Naive B cell (primary cell): Measurements from ENCODE around the gene CASQ1. TPM values are rescaled to one million over a fixed set of nuclear protein-coding genes. Genes with fewer than 3 reads are reported as not detected.

Experiments
- ATAC-seq, 2 donors: fragments of 150-1000 bp; cut with Tn5 transposase; 2 replicates each; pipeline ENCODE4 v1.10.0; 2021; ENCODE audit warnings: low read depth in 2 of 2, mild to moderate bottlenecking in 2 of 2, moderate library complexity in 2 of 2
- DNase-seq: peaks from one replicate; pipeline ENCODE4 v3.0.0; 2022
- H3K27ac Mint-ChIP-seq, 6 donors: one replicate each; pipeline ENCODE4 v1.8.0; 2020 to 2022; ENCODE audit warnings: mild to moderate bottlenecking in 6 of 6, mixed read lengths in 6 of 6, moderate library complexity in 5 of 6, inconsistent platforms in 2 of 6
- H3K27me3 Mint-ChIP-seq, 3 donors: one replicate each; pipeline ENCODE4 v1.8.0; 2021 to 2022; ENCODE audit warnings: mixed read lengths in 3 of 3, mild to moderate bottlenecking in 1 of 3
- H3K36me3 Mint-ChIP-seq, 2 donors: one replicate each; pipeline ENCODE4 v1.8.0; 2020 to 2022; ENCODE audit warnings: mixed read lengths in 2 of 2, inconsistent platforms in 1 of 2, mild to moderate bottlenecking in 1 of 2
- H3K4me1 Mint-ChIP-seq, 3 donors: one replicate each; pipeline ENCODE4 v1.8.0; 2020 to 2022; ENCODE audit warnings: mixed read lengths in 3 of 3, inconsistent platforms in 1 of 3, mild to moderate bottlenecking in 1 of 3, moderate library complexity in 1 of 3
- H3K4me3 Mint-ChIP-seq, 8 donors: one replicate each; pipeline ENCODE4 v1.8.0; 2020 to 2022; ENCODE audit warnings: mild to moderate bottlenecking in 8 of 8, mixed read lengths in 8 of 8, moderate library complexity in 8 of 8, inconsistent platforms in 2 of 8
- H3K9me3 Mint-ChIP-seq, 7 donors: one replicate each; pipeline ENCODE4 v1.8.0; 2020 to 2022; ENCODE audit warnings: mixed read lengths in 7 of 7, mild to moderate bottlenecking in 5 of 7, inconsistent platforms in 2 of 7, moderate library complexity in 1 of 7
- polyA plus RNA-seq, 6 donors: library from polyadenylated mRNA; unstranded; fragments of 300-500 nt; fragmentation: Illumina TruSeq; gene quantifications; one replicate each; pipeline ENCODE4 v1.2.3, GENCODE V29; 2021; ENCODE audit warnings: low read depth in 6 of 6

Gene CASQ1
- not detected for polyA plus RNA-seq

GRCh38 chr1:160189649-160190625 lies at the start of gene CASQ1:
Gene CASQ1, plus strand, starts transcription at chr1:160190575. Its CDS starts 177 bp downstream, at chr1:160190752.
- Mint-ChIP-seq H3K4me1 (no peaks in the 10 kb centered on the region), H3K4me3 (no peak within 1 kb of the TSS), H3K27ac (peak within 1 kb of the TSS in 1 of 6 donors; percentile 73), H3K27me3 (peaks cover 0 to 24% (median 19%) of the 10 kb centered on the region in 3 donors), H3K36me3 (no peaks in the 10 kb centered on the region), H3K9me3 (no peaks in the 10 kb centered on the region)
- no peak for ATAC-seq
- no peak for DNase-seq

- H3K4me1 Mint-ChIP-seq, result peaks cover 0 to 4% (median 3%) of the 10 kb centered on the region in 3 donors
- no peaks in the 10 kb centered on the region for H3K36me3 Mint-ChIP-seq
- no peak overlapping the region for H3K4me3 Mint-ChIP-seq
- DNase-seq (no peak), ATAC-seq (no peak)
- no peak overlapping the region for H3K27ac Mint-ChIP-seq
- H3K9me3 Mint-ChIP-seq, result no peaks in the 10 kb centered on the region
- H3K27me3 Mint-ChIP-seq, result peaks cover 9 to 46% (median 45%) of the 10 kb centered on the region in 3 donors
Measured at GRCh38 chr1:160143695-160144094, 46.7 kb upstream of the CASQ1 start.

GRCh38 chr1:160144921-160145320 lies 45.5 kb upstream of the CASQ1 start:
- ATAC-seq, result no peak
- peaks cover 9 to 42% (median 39%) of the 10 kb centered on the region in 3 donors for H3K27me3 Mint-ChIP-seq
- H3K4me3 Mint-ChIP-seq, result no peak overlapping the region

GRCh38 chr1:160146107-160146506 lies 44.3 kb upstream of the CASQ1 start:
- no peaks in the 10 kb centered on the region for H3K36me3 Mint-ChIP-seq
- no peak for ATAC-seq
- H3K4me1 Mint-ChIP-seq, result peaks cover 0 to 4% (median 3%) of the 10 kb centered on the region in 3 donors
- H3K27ac Mint-ChIP-seq, result no peak overlapping the region
- H3K9me3 Mint-ChIP-seq, result no peaks in the 10 kb centered on the region
- no peak for DNase-seq
- no peak overlapping the region for H3K4me3 Mint-ChIP-seq
- peaks cover 9 to 35% (median 30%) of the 10 kb centered on the region in 3 donors for H3K27me3 Mint-ChIP-seq

More at GRCh38 chr1:160144921-160145320, 45.5 kb upstream of the CASQ1 start:
- Mint-ChIP-seq H3K4me1 (peaks cover 0 to 4% (median 3%) of the 10 kb centered on the region in 3 donors), H3K27ac (peak overlapping the region in 2 of 6 donors; percentile 3 to 89), H3K36me3 (no peaks in the 10 kb centered on the region), H3K9me3 (no peaks in the 10 kb centered on the region)
- DNase-seq, result no peak

- H3K4me1 Mint-ChIP-seq, result peaks cover 0 to 4% (median 3%) of the 10 kb centered on the region in 3 donors
- DNase-seq (no peak), ATAC-seq (no peak)
- no peaks in the 10 kb centered on the region for H3K9me3 Mint-ChIP-seq
- H3K27ac Mint-ChIP-seq, result peak overlapping the region in 3 of 6 donors; percentile 10 to 25 (median 12)
- no peaks in the 10 kb centered on the region for H3K36me3 Mint-ChIP-seq
- H3K27me3 Mint-ChIP-seq, result peaks cover 5 to 24% (median 19%) of the 10 kb centered on the region in 3 donors
- peak overlapping the region in 1 of 8 donors; percentile 49 for H3K4me3 Mint-ChIP-seq
Measured at GRCh38 chr1:160148121-160148520, 42.3 kb upstream of the CASQ1 start.

GRCh38 chr1:160149233-160149632 lies 41.1 kb upstream of the CASQ1 start:
- H3K9me3 Mint-ChIP-seq, result no peaks in the 10 kb centered on the region
- H3K36me3 Mint-ChIP-seq, result no peaks in the 10 kb centered on the region
- no peak overlapping the region for H3K4me3 Mint-ChIP-seq
- DNase-seq (no peak), ATAC-seq (no peak)
- no peak overlapping the region for H3K27ac Mint-ChIP-seq
- peaks cover 5 to 17% (median 15%) of the 10 kb centered on the region in 3 donors for H3K27me3 Mint-ChIP-seq
- H3K4me1 Mint-ChIP-seq, result peaks cover 0 to 4% (median 3%) of the 10 kb centered on the region in 3 donors

GRCh38 chr1:160149716-160150115 lies 40.7 kb upstream of the CASQ1 start:
- DNase-seq (no peak), ATAC-seq (no peak)
- Mint-ChIP-seq H3K4me1 (peaks cover 0 to 4% (median 3%) of the 10 kb centered on the region in 3 donors), H3K36me3 (no peaks in the 10 kb centered on the region), H3K4me3 (no peak overlapping the region), H3K27ac (no peak overlapping the region), H3K9me3 (peaks cover 0 to under 1% (median 0%) of the 10 kb centered on the region in 7 donors), H3K27me3 (peaks cover 3 to 15% (median 13%) of the 10 kb centered on the region in 3 donors)

GRCh38 chr1:160151303-160151702 lies 39.1 kb upstream of the CASQ1 start, which contains the start of gene ATP1A4:
Gene ATP1A4, plus strand, starts transcription at chr1:160151603. Its CDS starts 438 bp downstream, at chr1:160152041.
- H3K4me1 Mint-ChIP-seq, result peaks cover 0 to 4% (median 3%) of the 10 kb centered on the region in 3 donors
- no peak for ATAC-seq
- peaks cover 0 to 14% (median 10%) of the 10 kb centered on the region in 3 donors for H3K27me3 Mint-ChIP-seq
- peak within 1 kb of the TSS in 3 of 6 donors; percentile 26 to 51 (median 51) for H3K27ac Mint-ChIP-seq
- no peak for DNase-seq
- peaks cover 0 to 1% (median 0%) of the 10 kb centered on the region in 7 donors for H3K9me3 Mint-ChIP-seq
- no peaks in the 10 kb centered on the region for H3K36me3 Mint-ChIP-seq
- no peak within 1 kb of the TSS for H3K4me3 Mint-ChIP-seq

- H3K9me3 Mint-ChIP-seq, result peaks cover 0 to 1% (median 0%) of the 10 kb centered on the region in 7 donors
- H3K27me3 Mint-ChIP-seq, result peaks cover 0 to 18% (median 14%) of the 10 kb centered on the region in 3 donors
- ATAC-seq (no peak), DNase-seq (no peak)
- H3K4me3 Mint-ChIP-seq, result no peak overlapping the region
- H3K27ac Mint-ChIP-seq, result no peak overlapping the region
- no peaks in the 10 kb centered on the region for H3K4me1 Mint-ChIP-seq
- no peaks in the 10 kb centered on the region for H3K36me3 Mint-ChIP-seq
Measured at GRCh38 chr1:160154790-160155189, 35.6 kb upstream of the CASQ1 start.

- DNase-seq, result no peak
- no peak for ATAC-seq
- H3K27me3 Mint-ChIP-seq, result peaks cover 0 to 17% (median 14%) of the 10 kb centered on the region in 3 donors
- H3K4me3 Mint-ChIP-seq, result no peak overlapping the region
- H3K4me1 Mint-ChIP-seq, result no peaks in the 10 kb centered on the region
- no peaks in the 10 kb centered on the region for H3K36me3 Mint-ChIP-seq
- H3K27ac Mint-ChIP-seq, result no peak overlapping the region
- peaks cover 0 to 1% (median 0%) of the 10 kb centered on the region in 7 donors for H3K9me3 Mint-ChIP-seq
Measured at GRCh38 chr1:160156361-160156760, 34.0 kb upstream of the CASQ1 start.

- Mint-ChIP-seq H3K27me3 (peaks cover 0 to 9% (median 6%) of the 10 kb centered on the region in 3 donors), H3K27ac (no peak overlapping the region), H3K4me3 (no peak overlapping the region), H3K36me3 (no peaks in the 10 kb centered on the region), H3K4me1 (no peaks in the 10 kb centered on the region), H3K9me3 (peaks cover 0 to 1% (median 0%) of the 10 kb centered on the region in 7 donors)
- ATAC-seq (no peak), DNase-seq (no peak)
Measured at GRCh38 chr1:160157174-160157573, 33.2 kb upstream of the CASQ1 start.

GRCh38 chr1:160158031-160158430 lies 32.3 kb upstream of the CASQ1 start:
- DNase-seq, result no peak
- no peak for ATAC-seq
- H3K9me3 Mint-ChIP-seq, result peaks cover 0 to 1% (median 0%) of the 10 kb centered on the region in 7 donors
- no peaks in the 10 kb centered on the region for H3K36me3 Mint-ChIP-seq
- H3K4me3 Mint-ChIP-seq, result no peak overlapping the region
- peaks cover 0 to 8% (median 6%) of the 10 kb centered on the region in 3 donors for H3K27me3 Mint-ChIP-seq
- H3K27ac Mint-ChIP-seq, result no peak overlapping the region
- H3K4me1 Mint-ChIP-seq, result no peaks in the 10 kb centered on the region

- Mint-ChIP-seq H3K9me3 (peaks cover 0 to 1% (median 0%) of the 10 kb centered on the region in 7 donors), H3K36me3 (no peaks in the 10 kb centered on the region), H3K4me1 (no peaks in the 10 kb centered on the region), H3K27ac (no peak overlapping the region), H3K4me3 (no peak overlapping the region), H3K27me3 (peaks cover 0 to 8% (median 6%) of the 10 kb centered on the region in 3 donors)
- no peak for ATAC-seq
- no peak for DNase-seq
Measured at GRCh38 chr1:160158534-160158933, 31.8 kb upstream of the CASQ1 start.
